ENCODE results near the gene KNDC1. TPM values are rescaled to one million over a fixed set of nuclear protein-coding genes. Genes with fewer than 3 reads are reported as not detected.

KNDC1 gene
- total RNA-seq, 1 donor: 5.6 TPM

DNA sequence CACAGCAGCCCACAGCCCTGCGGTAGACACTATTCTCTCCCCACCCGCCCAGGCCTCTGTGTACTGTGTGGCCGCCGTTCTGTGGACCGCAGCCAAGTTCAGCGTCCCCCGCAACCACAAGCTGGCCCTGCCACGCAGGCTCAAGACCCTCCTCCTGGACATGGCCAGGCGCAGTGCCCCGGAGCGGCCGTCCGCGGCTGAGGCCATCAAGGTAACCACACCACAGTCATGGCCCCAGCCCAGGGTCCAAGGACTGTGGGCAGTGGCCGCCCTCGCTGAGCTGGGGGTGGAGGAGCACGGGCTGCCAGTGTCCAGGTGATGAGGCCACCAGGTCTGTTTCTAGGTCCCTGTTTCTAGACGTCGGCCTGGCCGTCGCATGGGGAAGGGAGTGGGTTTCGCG is 35.6 kb downstream of the KNDC1 start:
- TF ChIP-seq, protein P1, sequence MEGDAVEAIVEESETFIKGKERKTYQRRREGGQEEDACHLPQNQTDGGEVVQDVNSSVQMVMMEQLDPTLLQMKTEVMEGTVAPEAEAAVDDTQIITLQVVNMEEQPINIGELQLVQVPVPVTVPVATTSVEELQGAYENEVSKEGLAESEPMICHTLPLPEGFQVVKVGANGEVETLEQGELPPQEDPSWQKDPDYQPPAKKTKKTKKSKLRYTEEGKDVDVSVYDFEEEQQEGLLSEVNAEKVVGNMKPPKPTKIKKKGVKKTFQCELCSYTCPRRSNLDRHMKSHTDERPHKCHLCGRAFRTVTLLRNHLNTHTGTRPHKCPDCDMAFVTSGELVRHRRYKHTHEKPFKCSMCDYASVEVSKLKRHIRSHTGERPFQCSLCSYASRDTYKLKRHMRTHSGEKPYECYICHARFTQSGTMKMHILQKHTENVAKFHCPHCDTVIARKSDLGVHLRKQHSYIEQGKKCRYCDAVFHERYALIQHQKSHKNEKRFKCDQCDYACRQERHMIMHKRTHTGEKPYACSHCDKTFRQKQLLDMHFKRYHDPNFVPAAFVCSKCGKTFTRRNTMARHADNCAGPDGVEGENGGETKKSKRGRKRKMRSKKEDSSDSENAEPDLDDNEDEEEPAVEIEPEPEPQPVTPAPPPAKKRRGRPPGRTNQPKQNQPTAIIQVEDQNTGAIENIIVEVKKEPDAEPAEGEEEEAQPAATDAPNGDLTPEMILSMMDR (IDR thresholded peaks at IDR 0.05; ENCODE audit: insufficient read depth, low read depth, low read length): no peak
- no peak for DNase-seq (ENCODE audit: low read depth)
- no peak overlapping the region for H3K4me3 ChIP-seq (ENCODE audit: low read depth, low read length)

DNA sequence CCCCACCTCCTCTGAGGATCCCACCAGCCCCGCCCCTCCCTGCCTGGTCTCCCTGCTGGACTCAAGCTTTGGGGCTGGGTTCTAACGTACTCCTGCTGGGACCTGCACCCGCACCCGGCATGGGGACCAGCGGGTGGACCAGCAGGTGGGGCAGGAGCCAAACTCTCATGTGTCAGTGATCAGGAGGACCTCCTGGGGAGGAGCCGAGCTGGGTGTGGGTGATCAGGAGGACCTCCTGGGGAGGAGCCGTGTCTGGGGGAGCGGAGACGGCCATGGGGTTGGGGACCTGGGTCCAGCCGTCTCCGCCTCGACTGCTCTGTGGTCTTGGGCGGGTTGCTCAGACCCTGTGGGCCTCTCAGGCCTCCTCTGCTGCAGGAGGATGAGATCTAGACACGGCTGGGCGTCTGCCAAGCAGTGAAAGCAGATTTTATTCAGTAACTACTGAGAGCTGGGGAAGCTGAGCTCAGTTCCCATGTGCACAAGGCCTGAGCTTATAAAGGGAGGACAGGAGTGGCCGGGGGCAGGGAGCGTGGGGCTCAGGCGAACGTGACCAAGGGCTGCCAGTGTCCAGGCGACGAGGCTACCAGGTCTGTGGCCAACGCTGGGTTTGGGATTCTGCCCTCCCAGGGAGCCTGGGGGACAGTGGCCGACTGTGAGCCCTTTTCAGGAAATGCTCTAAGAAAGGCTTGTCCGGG is 36.3 kb downstream of the KNDC1 start:
- TF ChIP-seq, protein P1 (IDR thresholded peaks at IDR 0.05; ENCODE audit: insufficient read depth, low read depth, low read length): no peak
- DNase-seq (ENCODE audit: low read depth): no peak
- no peak overlapping the region for H3K4me3 ChIP-seq (ENCODE audit: low read depth, low read length)

DNA sequence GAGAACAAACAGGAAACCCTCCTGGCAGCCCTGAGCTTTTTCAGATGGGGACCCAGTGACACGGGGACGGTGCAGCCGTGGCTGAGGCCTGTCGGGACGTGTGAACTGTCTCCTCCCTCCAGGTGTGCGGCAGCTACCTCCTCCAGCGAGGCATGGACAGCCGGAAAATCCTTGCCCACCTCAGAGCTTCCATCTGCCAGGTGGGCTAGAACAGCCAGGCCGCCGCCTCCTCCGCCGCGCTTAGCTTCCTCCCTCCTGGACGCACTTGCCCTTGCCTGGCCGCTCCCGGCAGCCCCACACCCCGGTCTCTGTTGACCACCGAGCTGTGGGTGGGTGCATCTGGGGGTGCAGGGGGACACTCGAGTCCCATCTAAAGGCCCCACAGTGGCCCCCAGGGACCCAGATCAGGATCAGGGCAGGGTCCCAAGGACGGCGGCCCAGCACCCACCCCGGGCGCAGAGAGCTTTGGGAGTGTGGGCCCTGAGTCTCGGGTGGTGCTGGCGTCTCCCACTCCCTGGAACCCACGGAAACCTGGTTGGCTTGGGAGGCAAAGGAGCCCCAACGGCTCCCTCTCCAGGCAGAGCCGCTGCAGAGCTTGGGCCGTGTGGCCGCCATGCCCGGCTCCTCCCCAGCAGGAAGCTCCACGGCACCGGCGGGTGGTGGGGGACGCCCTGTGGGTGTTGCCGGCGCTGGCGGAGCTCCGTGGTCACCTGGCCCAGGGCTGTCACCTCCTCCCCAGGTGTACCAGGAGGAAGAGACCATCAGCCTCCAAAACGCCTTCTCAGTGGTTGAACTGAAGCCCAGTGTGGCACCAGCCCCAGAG is 37.1 kb downstream of the KNDC1 start:
- TF ChIP-seq, protein P1 (IDR thresholded peaks at IDR 0.05; ENCODE audit: insufficient read depth, low read depth, low read length): no peak
- no peak for DNase-seq (ENCODE audit: low read depth)
- no peak overlapping the region for H3K4me3 ChIP-seq (ENCODE audit: low read depth, low read length)

DNA sequence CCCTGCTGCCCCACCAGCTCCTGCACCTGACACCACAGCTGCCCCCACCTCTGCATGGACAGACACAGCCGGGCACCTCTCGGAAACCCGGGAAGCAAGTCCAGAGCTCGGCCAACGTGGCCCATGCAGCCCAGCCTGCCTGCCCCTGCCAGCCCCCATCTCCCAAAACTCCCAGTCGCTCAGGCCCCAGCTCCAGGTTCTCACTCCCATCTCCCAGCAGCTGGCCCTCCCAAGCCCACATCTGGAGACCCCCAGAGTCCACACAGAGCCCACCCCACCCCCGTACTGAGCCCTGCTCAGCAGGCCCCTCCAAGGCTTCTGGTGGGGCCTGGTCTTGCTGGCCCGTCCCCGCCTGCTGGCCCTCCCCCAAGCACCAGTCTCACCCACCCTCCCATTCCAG is 37.8 kb downstream of the KNDC1 start:
- DNase-seq (ENCODE audit: low read depth): no peak
- TF ChIP-seq, protein P1 (IDR thresholded peaks at IDR 0.05; ENCODE audit: insufficient read depth, low read depth, low read length): no peak
- H3K4me3 ChIP-seq (ENCODE audit: low read depth, low read length): no peak overlapping the region

DNA sequence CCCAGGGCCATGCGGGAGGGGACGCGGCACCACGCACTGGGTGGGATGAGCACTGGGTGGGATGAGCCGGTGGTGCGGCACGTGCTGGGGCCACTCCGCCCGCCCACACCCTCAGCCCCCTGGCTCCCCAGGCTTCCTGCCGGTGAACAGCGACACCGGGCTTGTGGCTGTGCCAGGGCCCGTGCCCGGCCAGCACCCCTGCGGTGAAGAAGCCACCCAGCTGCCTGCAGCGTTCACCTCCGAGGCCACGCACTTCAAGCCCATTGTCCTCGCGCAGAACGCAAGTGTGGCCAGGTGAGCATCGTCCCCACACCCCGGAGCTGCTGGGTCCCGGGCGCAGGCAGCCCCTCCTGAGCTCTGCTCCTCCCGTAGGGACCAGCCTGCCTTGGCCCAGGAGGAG is 38.2 kb downstream of the KNDC1 start:
- no peak overlapping the region for H3K4me3 ChIP-seq (ENCODE audit: low read depth, low read length)
- no peak for DNase-seq (ENCODE audit: low read depth)
- TF ChIP-seq, protein P1 (IDR thresholded peaks at IDR 0.05; ENCODE audit: insufficient read depth, low read depth, low read length): no peak

DNA sequence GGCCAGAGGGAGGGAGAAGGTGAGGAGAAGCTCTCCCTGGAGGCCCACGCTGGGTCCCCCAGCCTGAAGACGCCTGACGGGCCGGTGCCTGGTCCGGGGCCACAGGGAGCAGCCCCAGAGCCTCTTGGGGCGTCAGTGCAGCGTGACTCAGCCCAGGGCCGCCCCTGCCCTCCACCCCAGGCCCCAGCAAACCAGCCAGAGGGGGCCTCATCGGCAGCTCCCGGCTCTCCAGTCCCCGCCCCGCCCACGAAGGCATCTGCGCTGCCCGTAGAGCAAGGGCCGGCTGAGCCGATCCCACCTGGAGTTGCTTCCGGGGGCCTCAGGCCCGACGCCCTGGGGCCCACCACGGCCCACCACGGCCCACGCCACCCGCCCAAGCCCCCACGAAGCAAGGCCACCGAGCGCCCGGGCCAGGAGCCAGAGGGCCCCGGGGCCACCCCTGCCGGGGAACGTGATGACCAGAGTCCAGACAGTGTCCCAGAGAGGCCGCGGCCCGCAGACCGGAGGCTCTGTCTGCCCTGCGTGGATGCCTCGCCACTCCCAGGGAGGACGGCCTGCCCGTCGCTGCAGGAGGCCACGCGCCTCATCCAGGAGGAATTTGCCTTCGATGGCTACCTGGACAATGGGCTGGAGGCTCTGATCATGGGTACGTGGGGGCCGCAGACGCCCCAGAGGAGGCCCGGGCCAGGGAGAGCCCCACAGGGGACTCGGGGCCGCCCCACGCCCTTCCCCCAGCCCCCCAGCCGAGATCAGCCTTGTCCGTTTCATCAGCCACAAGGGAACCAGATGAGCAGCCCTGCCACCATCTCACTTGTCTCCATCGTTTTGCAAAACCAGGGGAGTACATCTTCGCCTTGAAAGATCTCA is 38.8 kb downstream of the KNDC1 start:
- TF ChIP-seq, protein P1 (IDR thresholded peaks at IDR 0.05; ENCODE audit: insufficient read depth, low read depth, low read length): no peak
- DNase-seq (ENCODE audit: low read depth): no peak
- no peak overlapping the region for H3K4me3 ChIP-seq (ENCODE audit: low read depth, low read length)
